Uterus (tissue), 4 donors: ENCODE results near the gene EIPR1. TPM values are rescaled to one million over a fixed set of nuclear protein-coding genes. Genes with fewer than 3 reads are reported as not detected.
"Not testable (repeated sequence)": the region's sequence is repeated elsewhere in the genome, so short reads cannot be mapped to it uniquely, and the experiment has no call there.

Experiments
- DNase-seq, 2 donors: peaks; one replicate each; pipeline ENCODE4 v3.0.0-alpha.2; 2019 to 2020
- H3K27ac ChIP-seq, 2 donors: fragments of 200-600 bp; sonication (generic); 1 replicate in 1 of 2; 2 replicates in 1 of 2; pipeline ENCODE4 v1.5.1; 2016 to 2018
- H3K27me3 ChIP-seq, 2 donors: fragments of 200-600 bp; sonication (generic); one replicate each; pipeline ENCODE4 v1.5.1; 2018 to 2019; ENCODE audit warnings: control low read depth in 1 of 2
- H3K36me3 ChIP-seq, 2 donors: fragments of 200-600 bp; sonication (generic); one replicate each; pipeline ENCODE4 v1.5.1; 2019; ENCODE audit warnings: control low read depth in 1 of 2
- H3K4me1 ChIP-seq, 2 donors: fragments of 200-600 bp; sonication (generic); one replicate each; pipeline ENCODE4 v1.5.1; 2018 to 2019; ENCODE audit warnings: control low read depth in 1 of 2
- H3K4me3 ChIP-seq, 2 donors: fragments of 200-600 bp; sonication (generic); 1 replicate in 1 of 2; 2 replicates in 1 of 2; pipeline ENCODE4 v1.5.1; 2018 to 2019; ENCODE audit warnings: mild to moderate bottlenecking in 1 of 2
- H3K9me3 ChIP-seq, 2 donors: fragments of 200-600 bp; sonication (generic); one replicate each; pipeline ENCODE4 v1.5.1; 2019; ENCODE audit warnings: control low read depth in 1 of 2
- CTCF ChIP-seq, 4 experiments: fragments of 200-600 bp in 2 of 4; fragments of 450-650 bp in 2 of 4; sonication (generic) in 2 of 4; IDR thresholded peaks; one replicate each; pipeline ENCODE4 v1.5.1; 2016 to 2019; ENCODE audit warnings: antibody characterized with exemption in 4 of 4, mild to moderate bottlenecking in 2 of 4, moderate library complexity in 1 of 4
- POLR2A ChIP-seq, 2 donors: fragments of 450-650 bp; IDR thresholded peaks; one replicate each; pipeline ENCODE4 v1.6.1; 2016; ENCODE audit warnings: antibody characterized with exemption in 2 of 2, mild to moderate bottlenecking in 1 of 2, moderate library complexity in 1 of 2
- intact Hi-C: fragments of 100-400 bp; cut with DNase I; formaldehyde crosslinking; loops from one replicate; pipeline ENCODE4 v1.15.1; 2023; ENCODE audit warnings: low total_unique reads
- total RNA-seq, 4 donors: library from RNA; depleted of rRNA in 3 of 4; stranded (reverse); fragments of >200 nt in 3 of 4; gene quantifications; one replicate each; pipeline versions ENCODE4 v1.1.0 to v1.2.4, GENCODE V29; 2014 to 2023
- donor health status: DM: yes; HTN: yes; CAD: no.

The EIPR1 gene
- total RNA-seq, 4 donors from 2014 or later, result 0.59 to 28.9 (median 20.4) TPM

- no peak for DNase-seq
- H3K36me3 ChIP-seq, result no peaks in the 10 kb centered on the region
- no peak overlapping the region for H3K27ac ChIP-seq
- TF ChIP-seq POLR2A (IDR thresholded peaks at IDR 0.05) (no peak), CTCF (IDR thresholded peaks at IDR 0.05) (no peak)
- no peaks in the 10 kb centered on the region for H3K27me3 ChIP-seq
- intact Hi-C loops, result no loop called here
- no peaks in the 10 kb centered on the region for H3K9me3 ChIP-seq
- H3K4me3 ChIP-seq, result no peak overlapping the region
- no peaks in the 10 kb centered on the region for H3K4me1 ChIP-seq
Observed at GRCh38 chr2:3289171-3289515, 88.5 kb downstream of the EIPR1 start.

DNA sequence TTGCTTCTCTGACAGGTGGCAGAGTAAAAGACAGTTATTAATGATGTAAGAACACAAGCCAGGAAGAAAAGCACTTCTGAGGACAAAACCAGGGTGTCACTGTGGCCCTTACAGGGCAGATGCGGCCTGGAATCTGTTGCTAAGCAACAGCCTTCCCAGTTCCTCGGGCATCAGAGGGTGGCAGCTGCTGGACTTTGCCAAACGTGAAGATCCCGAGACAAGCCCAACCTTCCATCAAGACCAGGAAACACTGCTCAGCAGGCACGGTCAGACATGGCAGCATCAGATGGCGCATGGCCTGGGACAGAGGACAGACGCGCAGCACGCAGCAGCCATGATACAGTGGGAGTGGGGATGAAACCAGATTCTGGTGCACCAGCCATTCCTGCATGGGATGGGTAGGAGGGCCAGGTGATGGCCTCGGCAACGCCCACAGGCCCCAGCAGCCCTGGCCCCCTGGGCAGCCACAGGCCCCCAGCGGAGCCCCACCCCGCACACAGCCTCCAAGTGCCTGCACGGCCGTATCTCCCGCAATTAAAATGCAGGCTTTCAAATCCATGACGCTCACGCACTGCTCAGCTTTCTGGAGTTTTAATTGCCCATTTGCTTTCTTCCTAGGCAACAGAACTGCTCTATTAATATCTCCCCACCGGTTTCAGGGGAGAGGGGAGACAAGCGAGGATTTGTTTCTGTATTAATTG lies 89.0 kb downstream of the EIPR1 start:
- Histone ChIP-seq H3K27ac (no peak overlapping the region), H3K36me3 (no peaks in the 10 kb centered on the region)
- intact Hi-C loops, result no loop called here

GRCh38 chr2:3287896-3288295 lies 89.7 kb downstream of the EIPR1 start:
- Histone ChIP-seq H3K36me3 (no peaks in the 10 kb centered on the region), H3K27me3 (no peaks in the 10 kb centered on the region), H3K9me3 (no peaks in the 10 kb centered on the region), H3K4me3 (no peak overlapping the region), H3K4me1 (peaks cover 0 to under 1% of the 10 kb centered on the region in 2 donors), H3K27ac (no peak overlapping the region)
- TF ChIP-seq CTCF (IDR thresholded peaks at IDR 0.05) (no peak), POLR2A (IDR thresholded peaks at IDR 0.05) (no peak)
- intact Hi-C loops, result no loop called here
- DNase-seq, result no peak

More for the DNA sequence above, 89.0 kb downstream of the EIPR1 start:
- no peaks in the 10 kb centered on the region for H3K9me3 ChIP-seq
- H3K4me3 ChIP-seq, result no peak overlapping the region
- no peak for DNase-seq
- no peak for TF ChIP-seq POLR2A (IDR thresholded peaks at IDR 0.05)
- no peak for TF ChIP-seq CTCF (IDR thresholded peaks at IDR 0.05)
- H3K4me1 ChIP-seq, result no peaks in the 10 kb centered on the region
- H3K27me3 ChIP-seq, result no peaks in the 10 kb centered on the region

- H3K4me1 ChIP-seq, H3K27me3 ChIP-seq, H3K27ac ChIP-seq, DNase-seq, H3K9me3 ChIP-seq, H3K4me3 ChIP-seq, H3K36me3 ChIP-seq, intact Hi-C loops: not testable (repeated sequence)
Observed at GRCh38 chr2:3286646-3287036, 91.0 kb downstream of the EIPR1 start.

- TF ChIP-seq CTCF (IDR thresholded peaks at IDR 0.05) (no peak), POLR2A (IDR thresholded peaks at IDR 0.05) (no peak)
- intact Hi-C loops, result no loop called here
Observed at GRCh38 chr2:3285901-3286645, 91.5 kb downstream of the EIPR1 start.

More at GRCh38 chr2:3285901-3286645, 91.5 kb downstream of the EIPR1 start:
- no peak overlapping the region for H3K4me3 ChIP-seq
- H3K36me3 ChIP-seq, result no peaks in the 10 kb centered on the region
- H3K27me3 ChIP-seq, result no peaks in the 10 kb centered on the region
- H3K9me3 ChIP-seq, result no peaks in the 10 kb centered on the region
- peaks cover 0 to 5% of the 10 kb centered on the region in 2 donors for H3K4me1 ChIP-seq
- no peak for DNase-seq
- H3K27ac ChIP-seq, result no peak overlapping the region
